K562 (cell line): ENCODE results near the gene SLC25A51. TPM values are rescaled to one million over a fixed set of nuclear protein-coding genes. Genes with fewer than 3 reads are reported as not detected.

Source experiments
- DIDO1 ChIP-seq: fragments of 450-650 bp; IDR thresholded peaks from 2 replicates; pipeline ENCODE4 v1.6.1; 2016; ENCODE audit warnings: low read depth, missing biosample characterization, missing genetic modification characterization
- GTF2F1 ChIP-seq: IDR thresholded peaks from 2 replicates; pipeline ENCODE4 v1.6.1; 2011; ENCODE audit warnings: low read depth, low read length, improper control_type of control experiment
- HNRNPL ChIP-seq: fragments of 200-400 bp; formaldehyde crosslinking; IDR thresholded peaks from 2 replicates; pipeline ENCODE4 v1.6.1; 2017; ENCODE audit warnings: low read depth, mild to moderate bottlenecking, low read length
- KDM4B ChIP-seq, 2 experiments: fragments of 450-650 bp in 1 of 2; sonication (generic) in 1 of 2; IDR thresholded peaks; 2 replicates each; pipeline ENCODE4 v1.6.1; 2016 to 2017; ENCODE audit warnings: borderline replicate concordance in 2 of 2, antibody characterized with exemption in 1 of 2, low read depth in 1 of 2, mild to moderate bottlenecking in 1 of 2
- NRF1 ChIP-seq, 2 experiments: fragments of 450-650 bp; IDR thresholded peaks in 1 of 2; conservative IDR thresholded peaks in 1 of 2; 2 replicates each; pipeline ENCODE4 v1.6.1; 2014; ENCODE audit warnings: mild to moderate bottlenecking in 2 of 2
- PCBP2 ChIP-seq: fragments of 200-400 bp; formaldehyde crosslinking; IDR thresholded peaks from 2 replicates; pipeline ENCODE4 v1.6.1; 2018; ENCODE audit warnings: low read length, low read depth, mild to moderate bottlenecking, moderate library complexity; ENCODE audit not compliant: poor library complexity, severe bottlenecking
- POLR3A ChIP-seq: IDR thresholded peaks from 2 replicates; pipeline ENCODE4 v1.6.1; 2011; ENCODE audit warnings: borderline replicate concordance, mild to moderate bottlenecking, moderate library complexity; ENCODE audit not compliant: insufficient read length, insufficient read depth; ENCODE audit errors: extremely low read depth
- RBM14 ChIP-seq: fragments of 200-400 bp; formaldehyde crosslinking; IDR thresholded peaks from 2 replicates; pipeline ENCODE4 v1.6.1; 2018; ENCODE audit warnings: low read depth, mild to moderate bottlenecking, low read length, moderate library complexity, borderline replicate concordance; ENCODE audit not compliant: insufficient read depth
- RBM34 ChIP-seq: fragments of 200-400 bp; formaldehyde crosslinking; IDR thresholded peaks from 2 replicates; pipeline ENCODE4 v1.6.1; 2018; ENCODE audit warnings: low read length, borderline replicate concordance; ENCODE audit not compliant: insufficient read depth
- XRCC4 ChIP-seq: IDR thresholded peaks from one replicate; pipeline ENCODE4 v1.6.1; 2011; ENCODE audit not compliant: insufficient read depth, insufficient read length; ENCODE audit errors: extremely low read depth
- ZNF384 ChIP-seq: IDR thresholded peaks from 2 replicates; pipeline ENCODE4 v1.6.1; 2012; ENCODE audit warnings: low read depth, low read length, improper control_type of control experiment
- polyA plus RNA-seq, 8 experiments: library from polyadenylated mRNA; depleted of rRNA in 4 of 8; stranded (reverse) in 5 of 8; unstranded in 3 of 8; fragments of >200 nt; fragmentation: Nextera tagmentation in 2 of 8; fragmentation: Illumina TruSeq in 1 of 8; extraction: Ambion mirVana in 2 of 8; extraction: Trizol in 1 of 8; gene quantifications; 2 replicates each; pipeline versions ENCODE4 v1.2.1 to v1.2.3, GENCODE V29; 2011 to 2014; ENCODE audit warnings: inconsistent platforms in 1 of 8, missing spikeins in 1 of 8
- total RNA-seq, 7 experiments: library from RNA; depleted of rRNA in 6 of 7; stranded (reverse); fragments of >200 nt in 6 of 7; fragmentation: Illumina TruSeq in 2 of 7; extraction: Trizol in 2 of 7; gene quantifications; 2 replicates each; pipeline versions ENCODE4 v1.2.1 to v1.2.3, GENCODE V29; 2011 to 2021; ENCODE audit warnings: low replicate concordance in 1 of 7
- TF ChIP-seq, protein P1 (sequence below), 3 experiments: fragments of 200-800 bp in 1 of 3; fragments of 250-450 bp in 1 of 3; fragments of 450-650 bp in 1 of 3; sonication (Bioruptor Pico) in 1 of 3; sonication (Bioruptor generic) in 1 of 3; formaldehyde crosslinking in 1 of 3; IDR thresholded peaks; 2 replicates each; pipeline versions ENCODE4 v1.6.1 to v1.8.0; 2016 to 2022; ENCODE audit warnings: mild to moderate bottlenecking in 2 of 3, missing genetic modification characterization in 2 of 3, missing compliant biosample characterization in 1 of 3, moderate library complexity in 1 of 3
- TF ChIP-seq, protein P2 (sequence below): fragments of 250-450 bp; sonication (Bioruptor Pico); IDR thresholded peaks from 2 replicates; pipeline ENCODE4 v1.4.0; 2020
- TF ChIP-seq, protein P3 (sequence below), 2 experiments: IDR thresholded peaks; 2 replicates each; pipeline ENCODE4 v1.6.1; 2011; ENCODE audit warnings: borderline replicate concordance in 1 of 2, control low read depth in 1 of 2, low read depth in 1 of 2, low read length in 1 of 2, mild to moderate bottlenecking in 1 of 2, mixed read lengths in 1 of 2, moderate library complexity in 1 of 2; ENCODE audit not compliant: insufficient read depth in 1 of 2, insufficient read length in 1 of 2, poor library complexity in 1 of 2, severe bottlenecking in 1 of 2; ENCODE audit errors: extremely low read depth in 1 of 2
- TF ChIP-seq, protein P4 (sequence below): IDR thresholded peaks from 2 replicates; pipeline ENCODE4 v1.6.1; 2011; ENCODE audit not compliant: insufficient read length; ENCODE audit errors: extremely low read depth
- TF ChIP-seq, protein P5 (sequence below): sonication (generic); formaldehyde crosslinking; IDR thresholded peaks from 2 replicates; pipeline ENCODE4 v1.8.0; 2022; ENCODE audit warnings: missing genetic modification reagents, mild to moderate bottlenecking, moderate library complexity, borderline replicate concordance

SLC25A51 gene
- total and polyA plus RNA-seq, 9 of the 15 experiments (the other 6 are each of a cell fraction or from before 2014, with no cell fraction given) = 9.1 to 40.7 (median 24.5) TPM

DNA sequence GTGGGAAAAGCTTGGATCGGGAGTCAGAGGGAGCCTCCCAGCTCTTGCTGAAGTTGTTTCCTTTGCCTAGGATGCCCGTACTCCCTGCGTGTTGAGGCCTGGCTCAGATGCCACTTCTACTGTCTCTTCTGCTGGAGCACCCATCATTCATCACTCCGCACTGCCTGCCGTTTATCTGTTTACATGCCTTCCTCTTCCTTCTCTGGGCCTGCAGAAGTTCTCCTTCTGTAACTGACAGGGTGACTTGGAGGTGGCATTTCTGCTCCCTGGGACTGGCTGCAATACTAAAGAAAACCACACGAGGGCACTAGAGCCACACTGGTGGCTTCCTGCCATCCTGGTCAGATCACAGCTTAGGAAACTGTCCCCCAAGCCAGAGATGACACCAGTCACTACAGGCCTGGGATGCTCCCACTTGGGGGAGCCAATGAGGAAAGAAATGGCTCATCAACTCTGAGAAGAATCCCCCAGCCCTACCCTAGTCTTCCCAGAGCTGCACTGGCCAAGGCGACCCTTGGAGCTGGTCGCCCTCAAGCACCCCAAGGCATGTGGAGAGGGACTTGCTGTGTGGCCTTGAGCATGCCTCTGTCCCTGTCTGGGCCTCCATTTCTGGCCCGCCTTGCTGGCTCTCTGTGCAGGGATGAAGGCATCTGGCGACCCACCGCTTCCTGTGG is 9.7 kb upstream of the SLC25A51 start (continued):
- TF ChIP-seq, protein P1, sequence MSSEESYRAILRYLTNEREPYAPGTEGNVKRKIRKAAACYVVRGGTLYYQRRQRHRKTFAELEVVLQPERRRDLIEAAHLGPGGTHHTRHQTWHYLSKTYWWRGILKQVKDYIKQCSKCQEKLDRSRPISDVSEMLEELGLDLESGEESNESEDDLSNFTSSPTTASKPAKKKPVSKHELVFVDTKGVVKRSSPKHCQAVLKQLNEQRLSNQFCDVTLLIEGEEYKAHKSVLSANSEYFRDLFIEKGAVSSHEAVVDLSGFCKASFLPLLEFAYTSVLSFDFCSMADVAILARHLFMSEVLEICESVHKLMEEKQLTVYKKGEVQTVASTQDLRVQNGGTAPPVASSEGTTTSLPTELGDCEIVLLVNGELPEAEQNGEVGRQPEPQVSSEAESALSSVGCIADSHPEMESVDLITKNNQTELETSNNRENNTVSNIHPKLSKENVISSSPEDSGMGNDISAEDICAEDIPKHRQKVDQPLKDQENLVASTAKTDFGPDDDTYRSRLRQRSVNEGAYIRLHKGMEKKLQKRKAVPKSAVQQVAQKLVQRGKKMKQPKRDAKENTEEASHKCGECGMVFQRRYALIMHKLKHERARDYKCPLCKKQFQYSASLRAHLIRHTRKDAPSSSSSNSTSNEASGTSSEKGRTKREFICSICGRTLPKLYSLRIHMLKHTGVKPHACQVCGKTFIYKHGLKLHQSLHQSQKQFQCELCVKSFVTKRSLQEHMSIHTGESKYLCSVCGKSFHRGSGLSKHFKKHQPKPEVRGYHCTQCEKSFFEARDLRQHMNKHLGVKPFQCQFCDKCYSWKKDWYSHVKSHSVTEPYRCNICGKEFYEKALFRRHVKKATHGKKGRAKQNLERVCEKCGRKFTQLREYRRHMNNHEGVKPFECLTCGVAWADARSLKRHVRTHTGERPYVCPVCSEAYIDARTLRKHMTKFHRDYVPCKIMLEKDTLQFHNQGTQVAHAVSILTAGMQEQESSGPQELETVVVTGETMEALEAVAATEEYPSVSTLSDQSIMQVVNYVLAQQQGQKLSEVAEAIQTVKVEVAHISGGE (CRISPR knock-in tag; IDR thresholded peaks at IDR 0.05) = no peak
- TF ChIP-seq KDM4B (IDR thresholded peaks at IDR 0.05; ENCODE audit: borderline replicate concordance in 2 of 2, low read depth in 1 of 2) = peak in 1 of 2 experiments; percentile 55; a peak in 1 of 4 replicates
- TF ChIP-seq DIDO1 = no peak
- TF ChIP-seq, protein P2, sequence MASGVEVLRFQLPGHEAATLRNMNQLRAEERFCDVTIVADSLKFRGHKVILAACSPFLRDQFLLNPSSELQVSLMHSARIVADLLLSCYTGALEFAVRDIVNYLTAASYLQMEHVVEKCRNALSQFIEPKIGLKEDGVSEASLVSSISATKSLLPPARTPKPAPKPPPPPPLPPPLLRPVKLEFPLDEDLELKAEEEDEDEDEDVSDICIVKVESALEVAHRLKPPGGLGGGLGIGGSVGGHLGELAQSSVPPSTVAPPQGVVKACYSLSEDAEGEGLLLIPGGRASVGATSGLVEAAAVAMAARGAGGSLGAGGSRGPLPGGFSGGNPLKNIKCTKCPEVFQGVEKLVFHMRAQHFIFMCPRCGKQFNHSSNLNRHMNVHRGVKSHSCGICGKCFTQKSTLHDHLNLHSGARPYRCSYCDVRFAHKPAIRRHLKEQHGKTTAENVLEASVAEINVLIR (CRISPR knock-in tag) = no peak
- no peak for TF ChIP-seq XRCC4
- TF ChIP-seq, protein P3, sequence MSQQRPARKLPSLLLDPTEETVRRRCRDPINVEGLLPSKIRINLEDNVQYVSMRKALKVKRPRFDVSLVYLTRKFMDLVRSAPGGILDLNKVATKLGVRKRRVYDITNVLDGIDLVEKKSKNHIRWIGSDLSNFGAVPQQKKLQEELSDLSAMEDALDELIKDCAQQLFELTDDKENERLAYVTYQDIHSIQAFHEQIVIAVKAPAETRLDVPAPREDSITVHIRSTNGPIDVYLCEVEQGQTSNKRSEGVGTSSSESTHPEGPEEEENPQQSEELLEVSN (IDR thresholded peaks at IDR 0.05; ENCODE audit: borderline replicate concordance in 1 of 2, extremely low read depth in 1 of 2, insufficient read depth in 1 of 2, insufficient read length in 1 of 2, low read depth in 1 of 2, low read length in 1 of 2, poor library complexity in 1 of 2, severe bottlenecking in 1 of 2) = no peak
- TF ChIP-seq PCBP2 = no peak
- TF ChIP-seq POLR3A = no peak
- no peak for TF ChIP-seq RBM34
- TF ChIP-seq HNRNPL = no peak
- TF ChIP-seq ZNF384 = no peak
- TF ChIP-seq, protein P4, sequence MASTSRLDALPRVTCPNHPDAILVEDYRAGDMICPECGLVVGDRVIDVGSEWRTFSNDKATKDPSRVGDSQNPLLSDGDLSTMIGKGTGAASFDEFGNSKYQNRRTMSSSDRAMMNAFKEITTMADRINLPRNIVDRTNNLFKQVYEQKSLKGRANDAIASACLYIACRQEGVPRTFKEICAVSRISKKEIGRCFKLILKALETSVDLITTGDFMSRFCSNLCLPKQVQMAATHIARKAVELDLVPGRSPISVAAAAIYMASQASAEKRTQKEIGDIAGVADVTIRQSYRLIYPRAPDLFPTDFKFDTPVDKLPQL = no peak
- TF ChIP-seq, protein P5, sequence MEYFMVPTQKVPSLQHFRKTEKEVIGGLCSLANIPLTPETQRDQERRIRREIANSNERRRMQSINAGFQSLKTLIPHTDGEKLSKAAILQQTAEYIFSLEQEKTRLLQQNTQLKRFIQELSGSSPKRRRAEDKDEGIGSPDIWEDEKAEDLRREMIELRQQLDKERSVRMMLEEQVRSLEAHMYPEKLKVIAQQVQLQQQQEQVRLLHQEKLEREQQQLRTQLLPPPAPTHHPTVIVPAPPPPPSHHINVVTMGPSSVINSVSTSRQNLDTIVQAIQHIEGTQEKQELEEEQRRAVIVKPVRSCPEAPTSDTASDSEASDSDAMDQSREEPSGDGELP (CRISPR knock-in tag) = peak; percentile 75
- TF ChIP-seq NRF1 (conservative IDR thresholded peaks at IDR 0.05 in 1 of 2, IDR thresholded peaks at IDR 0.05 in 1 of 2) = no peak
- TF ChIP-seq GTF2F1 = no peak
- no peak for TF ChIP-seq RBM14
